Psoas muscle (tissue), 8 donors: ENCODE results near the gene TSC22D3. TPM values are rescaled to one million over a fixed set of nuclear protein-coding genes. Genes with fewer than 3 reads are reported as not detected.

Experiments
- ATAC-seq, 4 donors: fragments of 200-7000 bp; cut with Tn5 transposase; one replicate each; pipeline ENCODE4 v1.9.1; 2020; ENCODE audit warnings: moderate library complexity in 3 of 4, mild to moderate bottlenecking in 2 of 4
- DNase-seq, 2 donors: peaks; one replicate each; pipeline ENCODE4 v3.0.0-alpha.2; 2020
- H3K27ac ChIP-seq: fragments of 200-600 bp; one replicate; pipeline ENCODE4 v1.8.0; 2022
- H3K27me3 ChIP-seq, 3 donors: fragments of 200-600 bp in 1 of 3; one replicate each; pipeline versions ENCODE4 v1.6.1 to v1.8.0; 2013 to 2022; ENCODE audit warnings: low read length in 2 of 3, mild to moderate bottlenecking in 2 of 3, moderate library complexity in 1 of 3; ENCODE audit not compliant: insufficient read depth in 3 of 3
- H3K36me3 ChIP-seq, 2 donors: fragments of 200-600 bp in 1 of 2; one replicate each; pipeline versions ENCODE4 v1.6.1 to v1.8.0; 2013 to 2022; ENCODE audit warnings: low read depth in 1 of 2, mild to moderate bottlenecking in 1 of 2, moderate library complexity in 1 of 2; ENCODE audit not compliant: insufficient read depth in 1 of 2
- H3K4me1 ChIP-seq: fragments of 200-600 bp; one replicate; pipeline ENCODE4 v1.8.0; 2022
- H3K4me3 ChIP-seq: fragments of 200-600 bp; one replicate; pipeline ENCODE4 v1.8.0; 2022; ENCODE audit warnings: mild to moderate bottlenecking
- H3K9me3 ChIP-seq: fragments of 200-600 bp; one replicate; pipeline ENCODE4 v1.8.0; 2022
- WGBS, 3 donors: extraction: QIAGEN DNeasy Blood & Tissue Kit; methylation state at CpG; one replicate each; pipeline versions ENCODE4 v1.1.6 to v1.1.7; 2013; 5-methylcytosine and 5-hydroxymethylcytosine counted together
- intact Hi-C, 2 donors: fragments of 100-400 bp; cut with DNase I; formaldehyde crosslinking; loops; one replicate each; pipeline versions ENCODE4 v1.11.0 to v1.14.2; 2022
- polyA plus RNA-seq, 3 donors: library from polyadenylated mRNA; stranded (reverse); fragments of 200-250 nt; gene quantifications; one replicate each; pipeline ENCODE4 v1.2.3, GENCODE V29; 2013
- total RNA-seq, 4 donors: library from RNA; stranded (reverse); fragmentation: NEBNext Ultra II Directional in 2 of 4; extraction: Animal tissue kit (Norgen Biotek cat#: 25700) in 2 of 4; gene quantifications; one replicate each; pipeline versions ENCODE4 v1.2.1 to v1.2.4, GENCODE V29; 2021 to 2023
- TF ChIP-seq, protein P1 (sequence below): fragments of 200-600 bp; IDR thresholded peaks from one replicate; pipeline ENCODE4 v1.8.0; 2022; ENCODE audit warnings: antibody characterized with exemption
- donor health status: healthy with polysubstance abuse.
- donor health status: DM: no; HTN: no; CAD: no; lungs with moderate emphysema.
- donor health status: Bipolar disorder and iron deficiency.
- donor health status: healthy.
- donor health status: DM: yes; HTN: yes; CAD: no.
- donor health status: DM: no; HTN: no; CAD: no.
- donor health status: DM: no; HTN: no; CAD: no.
- donor health status: DM: yes; HTN: yes; CAD: no.

TSC22D3 gene
- total and polyA plus RNA-seq, 7 donors, result 23.7 to 1,236 (median 310) TPM

GRCh38 chrX:107769581-107770317 lies 5.8 kb downstream of the TSC22D3 start:
- intact Hi-C loops, result loop anchor here (5.0 kb wide), 1 partner anchor 37 kb away; no protein-coding TSS in a partner anchor
- no peak overlapping the region for H3K27ac ChIP-seq
- 65 to 85% (median 71%) methylated on average over 7 of the region's 7 CpGs for WGBS, 3 donors
- H3K36me3 ChIP-seq, result no peaks in the 10 kb centered on the region
- DNase-seq, result no peak
- no peaks in the 10 kb centered on the region for H3K9me3 ChIP-seq
- H3K4me1 ChIP-seq, result no peaks in the 10 kb centered on the region
- TF ChIP-seq, protein P1, sequence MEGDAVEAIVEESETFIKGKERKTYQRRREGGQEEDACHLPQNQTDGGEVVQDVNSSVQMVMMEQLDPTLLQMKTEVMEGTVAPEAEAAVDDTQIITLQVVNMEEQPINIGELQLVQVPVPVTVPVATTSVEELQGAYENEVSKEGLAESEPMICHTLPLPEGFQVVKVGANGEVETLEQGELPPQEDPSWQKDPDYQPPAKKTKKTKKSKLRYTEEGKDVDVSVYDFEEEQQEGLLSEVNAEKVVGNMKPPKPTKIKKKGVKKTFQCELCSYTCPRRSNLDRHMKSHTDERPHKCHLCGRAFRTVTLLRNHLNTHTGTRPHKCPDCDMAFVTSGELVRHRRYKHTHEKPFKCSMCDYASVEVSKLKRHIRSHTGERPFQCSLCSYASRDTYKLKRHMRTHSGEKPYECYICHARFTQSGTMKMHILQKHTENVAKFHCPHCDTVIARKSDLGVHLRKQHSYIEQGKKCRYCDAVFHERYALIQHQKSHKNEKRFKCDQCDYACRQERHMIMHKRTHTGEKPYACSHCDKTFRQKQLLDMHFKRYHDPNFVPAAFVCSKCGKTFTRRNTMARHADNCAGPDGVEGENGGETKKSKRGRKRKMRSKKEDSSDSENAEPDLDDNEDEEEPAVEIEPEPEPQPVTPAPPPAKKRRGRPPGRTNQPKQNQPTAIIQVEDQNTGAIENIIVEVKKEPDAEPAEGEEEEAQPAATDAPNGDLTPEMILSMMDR, result no peak
- H3K27me3 ChIP-seq, result peaks cover 0 to 6% (median 0%) of the 10 kb centered on the region in 3 donors
- ATAC-seq, result no peak
- no peak overlapping the region for H3K4me3 ChIP-seq

DNA sequence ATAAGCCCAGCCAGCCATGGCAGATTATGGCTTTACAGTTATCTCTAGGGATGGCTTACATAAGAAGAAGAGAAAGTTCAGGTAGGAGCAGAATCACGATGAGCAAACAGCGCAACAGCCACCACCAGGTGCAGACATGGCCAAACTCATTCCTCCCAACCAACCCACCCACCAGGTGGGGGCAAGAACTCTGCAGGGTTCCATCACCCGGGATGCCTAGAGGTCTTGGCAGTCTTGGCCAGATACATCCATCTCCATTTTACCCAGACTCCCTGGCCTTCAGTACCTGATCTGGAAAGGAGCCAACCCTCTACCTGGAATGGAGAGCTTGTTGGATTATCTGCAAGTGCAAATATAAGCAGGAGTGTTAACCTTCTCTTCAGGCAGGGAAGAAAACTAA lies 7.5 kb downstream of the TSC22D3 start:
- ATAC-seq (no peak), DNase-seq (no peak)
- Histone ChIP-seq H3K27ac (peak overlapping the region; percentile 42), H3K9me3 (no peaks in the 10 kb centered on the region), H3K27me3 (peaks cover 0 to 6% (median 0%) of the 10 kb centered on the region in 3 donors), H3K4me3 (no peak overlapping the region), H3K4me1 (peaks cover 12% of the 10 kb centered on the region), H3K36me3 (no peaks in the 10 kb centered on the region)
- TF ChIP-seq, protein P1, result no peak
- intact Hi-C loops, result loop anchor here in 1 of 2 donors (5.0 kb wide), 1 partner anchor 36 kb away; no protein-coding TSS in a partner anchor
- 82 to 100% (median 95%) methylated on average over 3 of the region's 3 CpGs for WGBS, 3 donors

- Histone ChIP-seq H3K27me3 (peaks cover 0 to 6% (median 0%) of the 10 kb centered on the region in 3 donors), H3K4me3 (no peak overlapping the region), H3K4me1 (peaks cover 12% of the 10 kb centered on the region), H3K36me3 (no peaks in the 10 kb centered on the region), H3K27ac (peak overlapping the region; percentile 42), H3K9me3 (no peaks in the 10 kb centered on the region)
- 49 to 57% (median 50%) methylated on average over 5 to 8 of the region's 8 CpGs for whole genome bisulfite sequencing, 3 donors
- intact Hi-C loops, result loop anchor here in 1 of 2 donors (5.0 kb wide), 1 partner anchor 34 kb away; no protein-coding TSS in a partner anchor
- peak; percentile 79 to 92 (median 91) for ATAC-seq
- peak; percentile 64 to 82 for DNase-seq
- TF ChIP-seq, protein P1, result no peak
These were observed 9.0 kb downstream of the TSC22D3 start for GRCh38 chrX:107766470-107767150.

GRCh38 chrX:107764845-107765608 lies 10.6 kb downstream of the TSC22D3 start:
- ATAC-seq, result no peak
- WGBS, 3 donors, result 74 to 96% (median 90%) methylated on average over 10 to 11 of the region's 11 CpGs
- TF ChIP-seq, protein P1, result no peak

More at GRCh38 chrX:107764845-107765608, 10.6 kb downstream of the TSC22D3 start:
- Histone ChIP-seq H3K9me3 (no peaks in the 10 kb centered on the region), H3K36me3 (no peaks in the 10 kb centered on the region), H3K4me3 (no peak overlapping the region), H3K4me1 (peaks cover 22% of the 10 kb centered on the region), H3K27ac (peak overlapping the region; percentile 56), H3K27me3 (peaks cover 0 to 10% (median 0%) of the 10 kb centered on the region in 3 donors)
- DNase-seq, result no peak
- intact Hi-C loops, result loop anchor here in 1 of 2 donors (5.0 kb wide), 1 partner anchor 33 kb away; no protein-coding TSS in a partner anchor
